Transverse colon (tissue), 4 donors: ENCODE measurements around the gene PDE7B. TPM values are rescaled to one million over a fixed set of nuclear protein-coding genes. Genes with fewer than 3 reads are reported as not detected.

Experiments
- DNase-seq: peaks from one replicate; pipeline ENCODE4 v3.0.0-alpha.2; 2019
- H3K27ac ChIP-seq, 4 donors: fragments of 200-600 bp; sonication (generic); 2 replicates each; pipeline ENCODE4 v1.5.1; 2016 to 2018; ENCODE audit warnings: inconsistent platforms in 4 of 4
- H3K27me3 ChIP-seq: fragments of 200-600 bp; sonication (generic); 2 replicates; pipeline ENCODE4 v1.5.1; 2017; ENCODE audit warnings: inconsistent platforms
- H3K36me3 ChIP-seq, 4 donors: fragments of 200-600 bp; sonication (generic); 2 replicates each; pipeline ENCODE4 v1.5.1; 2017 to 2019; ENCODE audit warnings: inconsistent platforms in 4 of 4
- H3K4me1 ChIP-seq, 4 donors: fragments of 200-600 bp; sonication (generic); 2 replicates each; pipeline ENCODE4 v1.5.1; 2017 to 2020; ENCODE audit warnings: inconsistent platforms in 4 of 4
- H3K4me3 ChIP-seq, 4 donors: fragments of 200-600 bp; sonication (generic); 1 replicate in 1 of 4; 2 replicates in 3 of 4; pipeline versions ENCODE4 v1.5.1 to v1.6.1; 2017 to 2019; ENCODE audit warnings: inconsistent platforms in 4 of 4
- H3K9me3 ChIP-seq, 2 donors: fragments of 200-600 bp; sonication (generic); 2 replicates each; pipeline ENCODE4 v1.5.1; 2017 to 2019; ENCODE audit warnings: inconsistent platforms in 2 of 2
- CTCF ChIP-seq, 5 experiments: fragments of 200-600 bp in 3 of 5; fragments of 450-650 bp in 2 of 5; sonication (generic) in 3 of 5; IDR thresholded peaks; 1 replicate in 2 of 5; 2 replicates in 3 of 5; pipeline ENCODE4 v1.5.1; 2016 to 2017; ENCODE audit warnings: antibody characterized with exemption in 5 of 5, inconsistent platforms in 3 of 5, mild to moderate bottlenecking in 2 of 5, moderate library complexity in 1 of 5
- EP300 ChIP-seq: sonication (generic); formaldehyde crosslinking; IDR thresholded peaks from one replicate; pipeline ENCODE4 v1.6.1; 2017; ENCODE audit warnings: antibody characterized with exemption, low read depth
- POLR2A ChIP-seq: fragments of 450-650 bp; IDR thresholded peaks from one replicate; pipeline ENCODE4 v1.6.1; 2016; ENCODE audit warnings: antibody characterized with exemption, mild to moderate bottlenecking, moderate library complexity
- POLR2AphosphoS5 ChIP-seq, 3 donors: sonication (generic); formaldehyde crosslinking; IDR thresholded peaks; one replicate each; pipeline ENCODE4 v1.6.1; 2016; ENCODE audit warnings: antibody characterized with exemption in 3 of 3
- WGBS, 2 donors: methylation state at CpG; one replicate each; pipeline ENCODE4 v1.1.5; 2018; ENCODE audit warnings: low coverage in 1 of 2; 5-methylcytosine and 5-hydroxymethylcytosine counted together
- in situ Hi-C, 4 donors: fragments of 200-750 bp; cut with MboI; loops; one replicate each; pipeline versions ENCODE4 v1.15.0 to v1.15.1; 2017; ENCODE audit warnings: low sequenced_read_pairs in 3 of 4, low pct_ligation_motif_present in 1 of 4, low pct_unique_long_range_greater_than_20kb in 1 of 4
- intact Hi-C: fragments of 100-400 bp; cut with DNase I; formaldehyde crosslinking; loops from one replicate; pipeline ENCODE4 v1.15.1; 2023; ENCODE audit warnings: low total_unique reads
- total RNA-seq, 4 donors: library from RNA; depleted of rRNA; stranded (reverse); fragments of >200 nt; gene quantifications; one replicate each; pipeline ENCODE4 v1.1.0, GENCODE V29; 2016

The PDE7B gene
- total RNA-seq, 4 donors from 2014 or later, result 0.40 to 2.2 (median 1.4) TPM

GRCh38 chr6:136134268-136134667, 282.8 kb downstream of the PDE7B start:
- no peaks in the 10 kb centered on the region for H3K27me3 ChIP-seq
- in situ Hi-C loops, result no loop called here
- no peak overlapping the region for H3K27ac ChIP-seq
- intact Hi-C loops, result no loop called here
- peaks cover 0 to 3% (median 0%) of the 10 kb centered on the region in 4 donors for H3K4me1 ChIP-seq
- WGBS, 2 donors, result 77 to 87% methylated on average over 5 of the region's 5 CpGs
- no peaks in the 10 kb centered on the region for H3K36me3 ChIP-seq
- H3K4me3 ChIP-seq, result no peak overlapping the region
- no peak for TF ChIP-seq POLR2AphosphoS5 (IDR thresholded peaks at IDR 0.05)
- TF ChIP-seq CTCF (IDR thresholded peaks at IDR 0.05), result no peak
- no peak for TF ChIP-seq POLR2A
- TF ChIP-seq EP300, result no peak
- DNase-seq, result no peak
- no peaks in the 10 kb centered on the region for H3K9me3 ChIP-seq

- Histone ChIP-seq H3K9me3 (no peaks in the 10 kb centered on the region), H3K4me3 (no peak overlapping the region), H3K36me3 (no peaks in the 10 kb centered on the region), H3K4me1 (peaks cover 0 to 3% (median 0%) of the 10 kb centered on the region in 4 donors), H3K27me3 (no peaks in the 10 kb centered on the region), H3K27ac (no peak overlapping the region)
- TF ChIP-seq POLR2AphosphoS5 (IDR thresholded peaks at IDR 0.05), result no peak
- no peak for TF ChIP-seq EP300
- TF ChIP-seq POLR2A, result no peak
- no peak for TF ChIP-seq CTCF (IDR thresholded peaks at IDR 0.05)
- intact Hi-C loops (no loop called here), in situ Hi-C loops (no loop called here)
- 74 to 76% methylated on average over 3 of the region's 3 CpGs for WGBS, 2 donors
- DNase-seq, result no peak
Observed at GRCh38 chr6:136134751-136135150, 283.2 kb downstream of the PDE7B start.

- H3K4me3 ChIP-seq, result no peak overlapping the region
- no peak overlapping the region for H3K27ac ChIP-seq
- TF ChIP-seq POLR2AphosphoS5 (IDR thresholded peaks at IDR 0.05) (no peak), EP300 (no peak), POLR2A (no peak), CTCF (IDR thresholded peaks at IDR 0.05) (no peak)
- no peaks in the 10 kb centered on the region for H3K9me3 ChIP-seq
- in situ Hi-C loops (no loop called here), intact Hi-C loops (no loop called here)
- peaks cover 0 to 3% (median 0%) of the 10 kb centered on the region in 4 donors for H3K4me1 ChIP-seq
- 71 to 73% methylated on average over 2 of the region's 2 CpGs for WGBS, 2 donors
- H3K36me3 ChIP-seq, result no peaks in the 10 kb centered on the region
- H3K27me3 ChIP-seq, result no peaks in the 10 kb centered on the region
- no peak for DNase-seq
Observed at GRCh38 chr6:136136274-136136673, 284.8 kb downstream of the PDE7B start.

- Histone ChIP-seq H3K27me3 (no peaks in the 10 kb centered on the region), H3K4me3 (no peak overlapping the region), H3K9me3 (no peaks in the 10 kb centered on the region), H3K27ac (no peak overlapping the region), H3K36me3 (no peaks in the 10 kb centered on the region), H3K4me1 (peaks cover 0 to 3% (median 0%) of the 10 kb centered on the region in 4 donors)
- intact Hi-C loops, result no loop called here
- WGBS, 2 donors, result 17 to 30% methylated on average over 1 to 3 of the region's 3 CpGs
- TF ChIP-seq POLR2AphosphoS5 (IDR thresholded peaks at IDR 0.05) (no peak), EP300 (no peak), CTCF (IDR thresholded peaks at IDR 0.05) (no peak), POLR2A (no peak)
- no peak for DNase-seq
- in situ Hi-C loops, result no loop called here
Observed at GRCh38 chr6:136137008-136137692, 285.6 kb downstream of the PDE7B start.
